CD4-positive, alpha-beta T cell (primary cell): ENCODE results near the gene MAGEA8. TPM values are rescaled to one million over a fixed set of nuclear protein-coding genes. Genes with fewer than 3 reads are reported as not detected.

ENCODE experiments used
- ATAC-seq: fragments of 200-7000 bp; cut with Tn5 transposase; one replicate; pipeline ENCODE4 v1.10.0; 2022; ENCODE audit warnings: mild to moderate bottlenecking; ENCODE audit not compliant: poor library complexity
- CTCF ChIA-PET: fragments of 350-600 bp; sonication (Branson Sonifier 250); formaldehyde crosslinking; loops from one replicate; lab custom pipeline; 2021; ENCODE audit warnings: antibody characterized with exemption, inconsistent platforms; lab: Charles Lee
- POLR2A ChIA-PET: fragments of 350-600 bp; sonication (Branson Sonifier 250); formaldehyde crosslinking; loops from one replicate; lab custom pipeline; 2021; ENCODE audit warnings: antibody characterized with exemption, inconsistent platforms; lab: Charles Lee
- DNase-seq, 14 experiments: peaks; one replicate each; pipeline ENCODE4 v3.0.0-alpha.2; 2013 to 2020; ENCODE audit warnings: mixed read lengths in 2 of 14
- H3K27ac ChIP-seq, 2 donors: one replicate each; pipeline versions ENCODE4 v1.5.1 to v1.7.0; 2013; ENCODE audit warnings: low read length in 2 of 2, low read depth in 1 of 2, mild to moderate bottlenecking in 1 of 2
- H3K27me3 ChIP-seq, 2 experiments: 1 replicate in 1 of 2; 2 replicates in 1 of 2; pipeline versions ENCODE4 v1.6.1 to v1.7.0; 2013; ENCODE audit warnings: low read length in 2 of 2, control low read depth in 1 of 2, mild to moderate bottlenecking in 1 of 2, moderate library complexity in 1 of 2; ENCODE audit not compliant: insufficient read depth in 2 of 2, control insufficient read depth in 1 of 2
- H3K36me3 ChIP-seq: one replicate; pipeline ENCODE4 v1.6.1; 2013; ENCODE audit warnings: low read length, control low read depth; ENCODE audit not compliant: insufficient read depth
- H3K4me1 ChIP-seq: one replicate; pipeline ENCODE4 v1.6.1; 2013; ENCODE audit warnings: low read length, control low read depth; ENCODE audit not compliant: insufficient read depth
- H3K4me3 ChIP-seq: one replicate; pipeline ENCODE4 v1.5.1; 2013; ENCODE audit warnings: mild to moderate bottlenecking, low read length, moderate library complexity
- H3K9me3 ChIP-seq, 2 experiments: 1 replicate in 1 of 2; 2 replicates in 1 of 2; pipeline versions ENCODE4 v1.6.1 to v1.7.0; 2013; ENCODE audit warnings: low read length in 2 of 2, mild to moderate bottlenecking in 2 of 2, control low read depth in 1 of 2, moderate library complexity in 1 of 2; ENCODE audit not compliant: control insufficient read depth in 1 of 2, insufficient read depth in 1 of 2
- H3K27ac Mint-ChIP-seq: one replicate; pipeline ENCODE4 v1.8.0; 2020; ENCODE audit warnings: mixed read lengths
- H3K27me3 Mint-ChIP-seq: one replicate; pipeline ENCODE4 v1.8.0; 2021; ENCODE audit warnings: mixed read lengths
- H3K36me3 Mint-ChIP-seq: one replicate; pipeline ENCODE4 v1.8.0; 2021; ENCODE audit warnings: low read depth, mixed read lengths
- H3K4me1 Mint-ChIP-seq: one replicate; pipeline ENCODE4 v1.8.0; 2021; ENCODE audit warnings: low read depth, mixed read lengths
- H3K4me3 Mint-ChIP-seq: one replicate; pipeline ENCODE4 v1.8.0; 2020; ENCODE audit warnings: mild to moderate bottlenecking, mixed read lengths
- H3K9me3 Mint-ChIP-seq: one replicate; pipeline ENCODE4 v1.8.0; 2020; ENCODE audit warnings: mixed read lengths
- CTCF ChIP-seq: fragments of 200-600 bp; IDR thresholded peaks from one replicate; pipeline ENCODE4 v1.8.0; 2022; ENCODE audit warnings: antibody characterized with exemption, mild to moderate bottlenecking
- intact Hi-C, 2 experiments: fragments of 100-400 bp; cut with DNase I in 1 of 2; cut with micrococcal nuclease in 1 of 2; formaldehyde crosslinking; loops; one replicate each; pipeline versions ENCODE4 v1.15.1 to v1.9.0; 2023 to 2025; cut with DNase I, micrococcal nuclease
- total RNA-seq, 174 experiments: library from RNA in 2 of 174; stranded (reverse) in 2 of 174; gene quantifications; one replicate each; pipeline ENCODE4 v1.2.3 and lab custom pipeline; 2021 to 2026

The MAGEA8 gene
- total RNA-seq, 2 experiments from 2014 or later = not detected

GRCh38 chrX:149849787-149850186 is 31.2 kb upstream of the MAGEA8 start:
- ATAC-seq = no peak
- no peaks in the 10 kb centered on the region for H3K36me3 Mint-ChIP-seq

GRCh38 chrX:149851864-149852263 is 29.1 kb upstream of the MAGEA8 start:
- H3K36me3 Mint-ChIP-seq = no peaks in the 10 kb centered on the region
- no peak for DNase-seq
- no peaks in the 10 kb centered on the region for H3K9me3 ChIP-seq
- intact Hi-C loops = no loop called here
- ATAC-seq = no peak
- no peaks in the 10 kb centered on the region for H3K4me1 Mint-ChIP-seq
- no peaks in the 10 kb centered on the region for H3K4me1 ChIP-seq
- H3K27ac Mint-ChIP-seq = no peak overlapping the region
- H3K4me3 ChIP-seq = no peak overlapping the region
- ChIA-PET POLR2A (no interaction called here), CTCF (no interaction called here)
- no peak overlapping the region for H3K27ac ChIP-seq
- no peaks in the 10 kb centered on the region for H3K9me3 Mint-ChIP-seq
- no peaks in the 10 kb centered on the region for H3K27me3 Mint-ChIP-seq
- no peak overlapping the region for H3K4me3 Mint-ChIP-seq
- no peaks in the 10 kb centered on the region for H3K27me3 ChIP-seq
- no peaks in the 10 kb centered on the region for H3K36me3 ChIP-seq
- no peak for TF ChIP-seq CTCF

More at GRCh38 chrX:149849787-149850186, 31.2 kb upstream of the MAGEA8 start:
- no peak overlapping the region for H3K27ac Mint-ChIP-seq
- Histone ChIP-seq H3K27me3 (no peaks in the 10 kb centered on the region), H3K36me3 (no peaks in the 10 kb centered on the region), H3K27ac (no peak overlapping the region), H3K9me3 (no peaks in the 10 kb centered on the region), H3K4me1 (no peaks in the 10 kb centered on the region), H3K4me3 (no peak overlapping the region)
- TF ChIP-seq CTCF = no peak
- DNase-seq = no peak
- H3K9me3 Mint-ChIP-seq = no peaks in the 10 kb centered on the region
- intact Hi-C loops = no loop called here
- POLR2A ChIA-PET = no interaction called here
- no peaks in the 10 kb centered on the region for H3K4me1 Mint-ChIP-seq
- H3K4me3 Mint-ChIP-seq = no peak overlapping the region
- H3K27me3 Mint-ChIP-seq = no peaks in the 10 kb centered on the region
- CTCF ChIA-PET = no interaction called here

- no peaks in the 10 kb centered on the region for H3K4me1 ChIP-seq
- H3K9me3 ChIP-seq = peaks cover 0 to 4% of the 10 kb centered on the region in 2 experiments
- no peak overlapping the region for H3K27ac Mint-ChIP-seq
- DNase-seq (no peak), ATAC-seq (no peak)
- H3K9me3 Mint-ChIP-seq = no peaks in the 10 kb centered on the region
- no peaks in the 10 kb centered on the region for H3K36me3 Mint-ChIP-seq
- TF ChIP-seq CTCF = no peak
- H3K27ac ChIP-seq = no peak overlapping the region
- no peaks in the 10 kb centered on the region for H3K36me3 ChIP-seq
- no peak overlapping the region for H3K4me3 Mint-ChIP-seq
- ChIA-PET CTCF (no interaction called here), POLR2A (no interaction called here)
- no peaks in the 10 kb centered on the region for H3K4me1 Mint-ChIP-seq
- no peaks in the 10 kb centered on the region for H3K27me3 Mint-ChIP-seq
- intact Hi-C loops = no loop called here
- no peaks in the 10 kb centered on the region for H3K27me3 ChIP-seq
- no peak overlapping the region for H3K4me3 ChIP-seq
Measured at GRCh38 chrX:149853925-149854324, 27.1 kb upstream of the MAGEA8 start.
